GM18868 (cell line): ENCODE results near the gene GRK5.

Experiments used
- ATAC-seq: cut with Tn5 transposase; IDR thresholded peaks from one replicate; pipeline ENCODE4 v1.9.1; 2021; ENCODE audit warnings: mild to moderate bottlenecking, moderate library complexity; ENCODE audit not compliant: unreplicated experiment

GRK5 gene

GRCh38 chr10:119470920-119471702, 263.7 kb downstream of the GRK5 start:
- ATAC-seq, result no peak

GRCh38 chr10:119473771-119474170, 266.4 kb downstream of the GRK5 start:
- ATAC-seq, result no peak

- ATAC-seq, result no peak
Observed at GRCh38 chr10:119474606-119475005, 267.2 kb downstream of the GRK5 start.

- ATAC-seq, result peak; percentile 61
Observed at GRCh38 chr10:119477444-119477843, 270.1 kb downstream of the GRK5 start.

- peak; percentile 84 for ATAC-seq
Observed at GRCh38 chr10:119478111-119478802, 270.9 kb downstream of the GRK5 start.

- ATAC-seq, result no peak
Observed at GRCh38 chr10:119478811-119479341, 271.5 kb downstream of the GRK5 start.

GRCh38 chr10:119479532-119479931, 272.2 kb downstream of the GRK5 start:
- ATAC-seq, result no peak

- ATAC-seq, result no peak
Observed at GRCh38 chr10:119480667-119481066, 273.3 kb downstream of the GRK5 start.

- ATAC-seq, result no peak
Observed at GRCh38 chr10:119481781-119482426, 274.5 kb downstream of the GRK5 start.

- no peak for ATAC-seq
Observed at GRCh38 chr10:119483001-119483400, 275.6 kb downstream of the GRK5 start.

- ATAC-seq, result no peak
Observed at GRCh38 chr10:119483839-119484238, 276.5 kb downstream of the GRK5 start.

- ATAC-seq, result no peak
Observed at GRCh38 chr10:119488675-119489074, 281.3 kb downstream of the GRK5 start.

- ATAC-seq, result no peak
Observed at GRCh38 chr10:119489991-119490326, 282.6 kb downstream of the GRK5 start.

GRCh38 chr10:119491966-119492757, 284.8 kb downstream of the GRK5 start:
- ATAC-seq, result no peak

- ATAC-seq, result no peak
Observed at GRCh38 chr10:119493155-119493554, 285.8 kb downstream of the GRK5 start.

- ATAC-seq, result no peak
Observed at GRCh38 chr10:119494236-119495020, 287.1 kb downstream of the GRK5 start.

- no peak for ATAC-seq
Observed at GRCh38 chr10:119495021-119495505, 287.7 kb downstream of the GRK5 start.

GRCh38 chr10:119495545-119495944, 288.2 kb downstream of the GRK5 start:
- ATAC-seq, result no peak

- peak; percentile 68 for ATAC-seq
Observed at GRCh38 chr10:119496273-119496672, 288.9 kb downstream of the GRK5 start.

GRCh38 chr10:119497243-119497642, 289.9 kb downstream of the GRK5 start:
- no peak for ATAC-seq
